Panc1 (cell line): ENCODE measurements around the gene NR1H3. TPM values are rescaled to one million over a fixed set of nuclear protein-coding genes. Genes with fewer than 3 reads are reported as not detected.

Experiments
- ATAC-seq: fragments of 200-7000 bp; cut with Tn5 transposase; 2 replicates; pipeline ENCODE4 v1.9.1; 2020; ENCODE audit warnings: mild to moderate bottlenecking, moderate library complexity
- BruUV-seq: library from RNA; stranded (reverse); fragments of 400-500 nt; replicated peaks from 2 replicates; lab custom pipeline; 2021; lab: Mats Ljungman, UMichigan
- CTCF ChIA-PET: fragments of 300-600 bp; sonication (Branson Sonifier 250); formaldehyde crosslinking; loops from one replicate; lab custom pipeline; 2022; ENCODE audit warnings: antibody characterized with exemption; lab: Charles Lee
- POLR2A ChIA-PET: fragments of 300-600 bp; sonication (Branson Sonifier 250); formaldehyde crosslinking; loops from one replicate; lab custom pipeline; 2022; ENCODE audit warnings: antibody characterized with exemption; lab: Charles Lee
- DNase-seq: peaks from one replicate; pipeline ENCODE4 v3.0.0-alpha.2; 2010; ENCODE audit warnings: low read depth, low spot score
- H3K27ac ChIP-seq: 2 replicates; pipeline ENCODE4 v1.5.1; 2011; ENCODE audit warnings: mild to moderate bottlenecking, low read length, inconsistent platforms
- H3K27me3 ChIP-seq: fragments of 200-500 bp; sonication (Bioruptor generic); 2 replicates; pipeline ENCODE4 v1.6.0; 2014; ENCODE audit warnings: low read length, inconsistent platforms; ENCODE audit not compliant: control insufficient read depth, insufficient read depth
- H3K36me3 ChIP-seq: fragments of 200-500 bp; sonication (Bioruptor generic); 2 replicates; pipeline ENCODE4 v1.5.1; 2014; ENCODE audit warnings: inconsistent platforms, mild to moderate bottlenecking, low read length, moderate library complexity; ENCODE audit not compliant: control insufficient read depth, insufficient read depth
- H3K4me1 ChIP-seq: 2 replicates; pipeline ENCODE4 v1.5.1; 2011; ENCODE audit warnings: inconsistent platforms, mild to moderate bottlenecking, low read length, moderate library complexity; ENCODE audit not compliant: control insufficient read depth, insufficient read depth
- H3K4me3 ChIP-seq, 2 experiments: 2 replicates each; pipeline ENCODE4 v1.5.1; 2011 to 2012; ENCODE audit warnings: low read depth in 2 of 2, low read length in 2 of 2, mild to moderate bottlenecking in 2 of 2, inconsistent platforms in 1 of 2, moderate library complexity in 1 of 2
- H3K9me3 ChIP-seq: fragments of 200-500 bp; sonication (Bioruptor generic); 2 replicates; pipeline ENCODE4 v1.5.1; 2014; ENCODE audit warnings: low read depth, mild to moderate bottlenecking, inconsistent platforms, low read length, moderate library complexity; ENCODE audit not compliant: control insufficient read depth, insufficient read depth
- CTCF ChIP-seq: fragments of 450-650 bp; IDR thresholded peaks from 2 replicates; pipeline ENCODE4 v1.5.1; 2017; ENCODE audit warnings: mild to moderate bottlenecking
- POLR2AphosphoS5 ChIP-seq: IDR thresholded peaks from 2 replicates; pipeline ENCODE4 v1.6.1; 2012; ENCODE audit warnings: mild to moderate bottlenecking, low read depth, low read length, moderate library complexity
- REST ChIP-seq, 2 experiments: IDR thresholded peaks; 2 replicates each; pipeline ENCODE4 v1.6.1; 2011 to 2012; ENCODE audit warnings: low read depth in 2 of 2, control low read depth in 1 of 2, low read length in 1 of 2, mild to moderate bottlenecking in 1 of 2, moderate library complexity in 1 of 2; ENCODE audit not compliant: insufficient read depth in 1 of 2
- SIN3A ChIP-seq: IDR thresholded peaks from 2 replicates; pipeline ENCODE4 v1.6.1; 2012; ENCODE audit warnings: low read depth, mild to moderate bottlenecking, low read length, moderate library complexity, borderline replicate concordance; ENCODE audit not compliant: insufficient read depth
- TCF7L2 ChIP-seq: IDR thresholded peaks from 2 replicates; pipeline ENCODE4 v1.6.1; 2011; ENCODE audit warnings: mild to moderate bottlenecking, low read depth, low read length, inconsistent platforms
- in situ Hi-C: cut with HindIII; loops from 2 replicates; pipeline ENCODE4 v1.10.0; 2016; ENCODE audit warnings: low sequenced_read_pairs, low pct_unique_long_range_greater_than_20kb
- intact Hi-C: fragments of 100-400 bp; cut with micrococcal nuclease; formaldehyde crosslinking; loops from one replicate; pipeline ENCODE4 v1.10.0; 2022; ENCODE audit not compliant: unreplicated experiment
- total RNA-seq: library from RNA; stranded (reverse); gene quantifications from one replicate; pipeline ENCODE4 v1.2.1, GENCODE V29; 2021; ENCODE audit not compliant: unreplicated experiment

Gene NR1H3
- total RNA-seq, 1 experiment from 2014 or later: 17.2 TPM

- in situ Hi-C loops: no loop called here
- Histone ChIP-seq H3K4me1 (no peaks in the 10 kb centered on the region), H3K9me3 (no peaks in the 10 kb centered on the region), H3K27ac (no peak overlapping the region), H3K4me3 (no peak overlapping the region), H3K36me3 (peaks cover 30% of the 10 kb centered on the region), H3K27me3 (no peaks in the 10 kb centered on the region)
- DNase-seq (no peak), ATAC-seq (no peak)
- intact Hi-C loops: no loop called here
- ChIA-PET POLR2A (no interaction called here), CTCF (no interaction called here)
- BruUV-seq: no TSS peak
- no peak for TF ChIP-seq REST (IDR thresholded peaks at IDR 0.05; ENCODE audit: insufficient read depth in 1 of 2, low read depth in 2 of 2, low read length in 1 of 2)
- TF ChIP-seq POLR2AphosphoS5: no peak
- TF ChIP-seq CTCF: no peak
- TF ChIP-seq TCF7L2: no peak
- TF ChIP-seq SIN3A: no peak
Observed at GRCh38 chr11:47278058-47278457, 20.3 kb downstream of the NR1H3 start.

- H3K27ac ChIP-seq: no peak overlapping the region
- intact Hi-C loops (no loop called here), in situ Hi-C loops (no loop called here)
- TF ChIP-seq SIN3A: no peak
- no peak for TF ChIP-seq TCF7L2
- TF ChIP-seq POLR2AphosphoS5: no peak
- TF ChIP-seq REST (IDR thresholded peaks at IDR 0.05; ENCODE audit: insufficient read depth in 1 of 2, low read depth in 2 of 2, low read length in 1 of 2): no peak
- TF ChIP-seq CTCF: no peak
- POLR2A ChIA-PET: no interaction called here
- CTCF ChIA-PET: no interaction called here
- H3K4me3 ChIP-seq: no peak overlapping the region
- H3K9me3 ChIP-seq: no peaks in the 10 kb centered on the region
- no peaks in the 10 kb centered on the region for H3K4me1 ChIP-seq
- no peaks in the 10 kb centered on the region for H3K27me3 ChIP-seq
- peaks cover 30% of the 10 kb centered on the region for H3K36me3 ChIP-seq
- BruUV-seq: no TSS peak
- no peak for DNase-seq
- ATAC-seq: no peak
Observed at GRCh38 chr11:47278769-47279168, 21.0 kb downstream of the NR1H3 start.
